Islet of Langerhans (tissue), 1 donor: ENCODE results near the gene PDLIM7.
"Not testable (repeated sequence)": the region's sequence is repeated elsewhere in the genome, so short reads cannot be mapped to it uniquely, and the experiment has no call there.

Source experiments
- FAIRE-seq: peaks from one replicate; lab custom pipeline; 2011; peaks lifted over from hg19 to GRCh38; lab: Jason Lieb, UNC

PDLIM7 gene

DNA sequence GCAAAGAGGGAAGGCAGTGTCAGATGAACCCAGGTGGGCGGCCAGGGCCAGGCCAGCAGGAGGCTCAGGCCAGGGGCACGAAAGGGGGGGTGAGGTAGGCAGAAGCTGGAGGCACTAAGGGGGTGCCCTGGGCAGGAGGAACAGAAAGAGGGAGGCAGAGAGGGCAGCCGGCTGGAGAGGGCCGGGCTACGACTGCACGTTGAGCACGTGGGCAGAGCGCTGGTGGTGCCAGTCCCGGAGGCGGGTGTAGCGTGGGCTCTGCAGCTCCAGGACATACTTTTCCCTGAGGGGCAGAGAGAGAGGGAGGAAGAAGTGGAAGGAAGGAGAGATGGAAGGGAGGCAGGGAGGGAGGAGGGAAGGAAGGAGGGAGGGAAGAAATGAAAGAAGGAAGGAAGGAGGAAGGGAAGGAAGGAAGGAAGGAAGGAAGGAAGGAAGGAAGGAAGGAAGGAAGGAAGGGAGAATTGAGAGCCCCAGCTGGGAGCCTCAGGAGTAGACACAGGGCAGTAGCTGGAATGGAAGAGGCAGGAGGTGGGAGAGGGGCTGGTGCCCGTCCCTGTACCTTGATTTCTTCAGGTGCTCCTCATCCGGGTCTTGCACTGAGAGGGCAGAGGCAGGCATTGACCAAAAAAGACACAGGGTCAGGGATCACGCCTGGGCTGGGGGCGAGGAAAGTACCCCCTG, 7.0 kb downstream of the PDLIM7 start:
- no peak for FAIRE-seq

GRCh38 chr5:177489119-177489716, 8.2 kb downstream of the PDLIM7 start:
- no peak for FAIRE-seq

DNA sequence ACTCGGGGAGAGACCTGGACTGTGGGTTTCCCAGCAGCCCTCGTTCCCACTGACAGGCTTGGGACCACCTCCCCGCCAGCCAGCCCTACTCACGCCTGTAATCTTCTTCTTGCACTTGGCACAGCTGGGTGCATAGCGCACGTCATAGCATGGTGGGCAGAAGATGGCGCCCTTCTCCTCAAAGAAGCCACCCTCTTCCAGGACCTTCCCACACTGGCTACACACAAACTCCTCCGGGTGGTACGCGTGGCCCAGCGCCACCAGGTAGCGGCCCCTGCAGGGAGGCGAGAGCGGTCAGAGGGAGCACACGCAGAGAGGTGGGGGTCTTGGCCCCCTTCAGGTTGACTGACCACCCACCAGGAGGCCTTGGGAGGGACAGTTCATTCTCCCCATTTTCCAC, 9.4 kb downstream of the PDLIM7 start:
- FAIRE-seq = no peak

DNA sequence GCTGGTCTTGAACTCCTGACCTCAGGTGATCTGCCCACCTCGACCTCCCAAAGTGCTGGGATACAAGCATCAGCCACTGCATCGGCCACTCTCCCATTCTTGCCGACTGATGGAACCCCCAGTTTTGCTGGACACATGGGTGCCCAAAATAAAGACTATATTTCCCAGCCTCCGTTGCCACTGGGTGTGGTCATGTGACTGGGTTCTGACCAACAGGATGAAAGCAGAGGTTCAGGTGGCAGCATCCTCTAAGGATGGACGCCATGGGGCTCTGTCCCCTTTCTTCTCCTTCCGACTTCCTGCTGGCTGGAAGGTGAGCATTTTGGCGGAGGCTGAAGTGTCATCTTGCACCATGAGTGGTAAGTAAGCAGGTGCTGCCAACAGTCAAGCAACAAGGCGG, 10.3 kb downstream of the PDLIM7 start:
- FAIRE-seq = no peak

GRCh38 chr5:177486256-177486655, 11.1 kb downstream of the PDLIM7 start:
- no peak for FAIRE-seq

DNA sequence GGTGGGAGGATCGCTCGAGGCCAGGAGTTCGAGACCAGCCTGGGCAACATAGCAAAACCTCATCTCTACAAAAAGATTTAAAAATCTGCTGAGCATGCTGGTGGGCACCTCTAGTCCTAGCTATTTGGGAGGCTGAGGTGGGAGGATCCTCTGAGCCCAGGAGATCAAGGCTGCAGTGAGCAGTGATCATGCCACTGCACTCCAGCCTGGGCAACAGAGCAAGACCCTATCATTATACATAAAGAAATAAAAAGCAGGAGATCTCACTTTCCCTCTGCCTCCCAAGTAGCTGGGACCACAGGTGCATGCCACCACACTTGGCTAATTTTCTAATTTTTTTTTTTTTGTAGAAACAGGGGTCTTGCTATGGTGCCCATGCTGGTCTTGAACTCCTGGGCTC, 11.7 kb downstream of the PDLIM7 start:
- FAIRE-seq = not testable (repeated sequence)

DNA sequence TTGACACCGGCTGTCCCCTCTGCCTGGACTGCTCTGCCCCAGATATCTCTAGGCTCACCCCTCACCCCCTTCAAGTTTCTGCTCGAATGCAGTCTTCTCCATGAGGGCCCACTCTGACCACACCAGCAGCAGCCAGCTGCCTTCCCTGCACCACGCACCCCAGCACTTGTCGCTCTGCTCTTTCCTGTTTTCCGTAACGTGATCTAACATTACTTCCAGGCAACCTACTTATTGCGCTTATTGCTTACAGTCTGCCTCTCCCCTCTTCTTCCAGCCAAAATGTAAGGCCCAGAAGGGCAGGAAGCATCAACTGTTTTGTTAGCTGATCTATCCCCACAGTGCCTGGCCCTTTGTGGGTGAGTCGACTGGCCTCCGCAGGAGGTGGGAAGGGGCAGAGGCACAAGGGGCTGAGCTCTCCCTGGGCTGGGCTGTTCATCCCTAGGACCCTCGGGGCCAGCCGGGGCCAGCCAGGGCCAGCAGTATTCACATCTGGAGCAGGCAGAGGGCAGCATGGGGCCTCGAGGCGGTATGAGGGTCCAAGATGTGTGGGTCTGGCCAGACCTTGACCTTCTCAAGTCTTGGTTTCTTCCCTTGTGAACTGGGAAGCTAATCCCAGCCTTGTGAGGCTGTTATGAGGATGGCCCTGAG, 12.4 kb downstream of the PDLIM7 start:
- no peak for FAIRE-seq

GRCh38 chr5:177483994-177484901, 13.2 kb downstream of the PDLIM7 start:
- no peak for FAIRE-seq

DNA sequence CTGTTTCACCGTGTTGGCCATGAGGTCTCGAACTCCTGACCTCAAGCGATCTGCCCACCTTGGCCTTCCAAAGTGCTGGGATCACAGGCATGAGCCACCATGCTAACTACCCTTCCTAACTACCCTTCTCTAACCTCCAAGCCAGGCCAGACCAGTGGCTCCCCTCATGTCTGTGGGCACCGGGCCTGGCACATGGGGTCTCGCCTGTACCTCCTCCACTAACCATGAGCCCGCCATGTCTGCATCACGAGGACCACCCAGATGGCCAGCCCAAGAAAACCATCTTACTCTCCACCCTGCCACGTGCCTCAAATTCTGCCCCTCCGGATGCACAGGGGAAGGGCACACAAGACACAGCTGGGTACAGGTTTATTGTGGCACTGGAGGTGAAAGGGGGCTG, 14.4 kb downstream of the PDLIM7 start:
- FAIRE-seq = no peak

DNA sequence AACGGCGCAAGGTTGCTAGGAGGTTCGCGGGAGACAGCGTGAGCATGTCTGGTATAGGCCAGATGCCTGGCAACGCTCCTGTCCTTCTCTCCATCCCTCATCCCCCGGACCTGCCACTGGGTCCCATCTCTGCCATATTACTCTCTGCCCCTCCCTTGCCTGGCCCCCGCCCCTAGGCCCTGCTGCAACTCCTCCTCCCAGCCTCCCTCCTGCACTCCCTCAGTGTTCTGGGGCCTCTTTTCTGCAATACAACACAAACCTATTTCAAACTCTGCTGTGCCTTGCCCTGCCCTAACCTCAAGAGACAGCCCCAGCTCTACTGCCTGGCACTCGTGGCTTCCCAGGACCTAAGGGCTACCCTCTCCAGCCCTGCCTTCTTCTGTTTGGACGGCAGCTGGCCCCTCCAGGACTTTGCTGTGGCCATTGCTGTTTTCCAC, 15.0 kb downstream of the PDLIM7 start:
- FAIRE-seq = no peak

DNA sequence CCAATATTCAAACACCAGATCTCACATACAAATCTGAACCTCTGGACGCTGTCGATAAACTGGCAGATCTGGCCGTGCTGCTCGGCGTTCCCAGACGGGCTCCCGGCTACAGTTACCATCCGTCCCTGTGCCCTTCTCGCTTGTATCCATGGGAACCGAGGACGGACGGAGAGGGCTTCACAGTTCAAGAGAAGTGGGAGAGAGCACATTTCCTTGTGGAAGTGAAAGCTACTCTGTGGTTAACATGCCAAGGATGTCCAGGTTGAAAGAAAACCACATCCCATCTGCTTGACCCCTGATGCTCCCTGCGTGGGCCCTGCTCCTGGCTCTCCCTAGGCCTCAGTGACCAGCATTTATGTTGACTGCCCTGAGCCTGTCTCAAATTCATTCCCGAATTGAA, 17.6 kb downstream of the PDLIM7 start:
- FAIRE-seq = no peak

DNA sequence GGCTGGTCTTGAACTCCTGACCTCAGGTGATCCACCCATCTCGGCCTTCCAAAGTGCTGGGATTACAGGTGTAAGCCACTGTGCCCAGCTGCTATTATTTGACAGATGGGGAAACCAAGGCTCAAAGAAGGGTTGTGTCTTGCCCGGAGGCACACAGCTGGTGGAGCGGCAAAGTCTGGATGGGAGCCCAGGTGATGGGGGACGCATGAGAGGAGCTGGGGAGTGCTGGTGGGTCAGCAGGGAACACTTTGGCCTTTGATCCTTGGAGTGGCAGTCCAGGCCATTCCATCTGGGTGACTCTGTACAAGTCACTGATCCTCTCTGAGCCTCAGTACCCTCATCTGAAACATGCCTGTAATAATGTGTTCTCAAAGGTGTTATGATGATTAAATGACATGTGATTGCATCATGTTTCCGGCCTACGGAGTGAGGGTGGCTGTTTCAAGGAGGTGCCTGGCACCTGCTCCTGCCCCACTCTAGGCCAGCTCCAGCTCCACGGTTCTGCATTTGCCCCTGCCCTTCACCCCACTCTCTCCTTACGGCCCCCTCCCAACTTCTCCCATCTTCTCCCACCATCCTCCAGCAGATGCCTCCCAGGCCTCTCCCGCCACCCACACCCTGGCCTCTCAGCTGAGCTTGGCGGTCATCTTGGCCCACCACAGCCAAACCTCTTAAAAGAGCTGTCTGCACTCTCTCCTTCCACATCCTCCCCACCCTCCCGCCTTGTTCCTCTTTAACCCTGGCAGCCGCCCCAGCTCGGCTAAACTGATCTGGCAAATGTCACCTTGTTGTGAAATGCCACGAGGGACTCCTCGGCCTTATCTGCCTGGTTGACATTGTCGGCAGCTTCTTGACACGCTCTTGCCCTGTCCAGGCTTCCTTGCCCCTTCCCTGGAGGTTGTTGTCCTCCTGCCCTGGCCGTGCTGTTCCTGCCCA, 18.4 kb downstream of the PDLIM7 start:
- no peak for FAIRE-seq

DNA sequence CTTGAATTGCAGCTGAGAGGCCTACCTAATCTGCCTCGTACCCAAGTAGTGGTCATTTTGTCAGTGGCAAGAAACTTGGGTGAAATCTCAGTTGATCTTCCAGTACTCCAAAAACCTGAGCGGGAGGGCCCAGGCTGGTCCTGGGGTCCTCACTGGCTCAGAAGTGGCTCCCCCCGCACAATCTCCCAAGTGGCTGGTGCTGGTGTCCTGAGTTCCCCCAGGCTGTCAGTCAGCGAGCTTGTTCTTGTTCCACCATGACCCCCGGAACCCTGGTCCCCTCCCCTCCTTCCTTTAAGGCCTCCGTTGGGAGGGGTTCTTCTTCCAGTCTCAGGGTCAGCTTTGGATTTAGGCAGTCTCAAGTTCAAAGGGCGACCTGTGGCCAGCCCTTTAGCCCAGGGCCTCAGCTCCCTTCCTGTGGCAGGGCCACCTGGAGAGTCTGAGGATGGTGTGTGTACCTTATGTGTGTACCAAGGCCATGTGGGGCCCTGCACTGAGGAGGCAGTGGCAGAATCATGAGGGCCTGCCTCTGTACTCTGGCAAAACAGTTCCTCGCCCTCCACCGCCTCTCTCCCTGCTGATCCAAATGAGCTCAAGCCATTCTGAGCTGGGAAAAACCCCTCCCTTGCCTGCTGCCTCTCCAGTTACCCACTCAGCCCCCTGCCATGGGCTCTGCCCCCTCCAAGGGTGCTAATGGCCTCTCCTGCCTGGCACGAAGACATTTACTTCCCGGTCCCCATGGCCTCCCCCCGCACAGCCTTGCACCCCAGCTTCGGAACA, 19.5 kb downstream of the PDLIM7 start:
- FAIRE-seq = no peak

- no peak for FAIRE-seq
Observed at GRCh38 chr5:177476531-177477233, 20.7 kb downstream of the PDLIM7 start.

GRCh38 chr5:177475563-177476427, 21.6 kb downstream of the PDLIM7 start:
- FAIRE-seq = no peak

- FAIRE-seq = no peak
Observed at GRCh38 chr5:177474846-177475562, 22.4 kb downstream of the PDLIM7 start.

- no peak for FAIRE-seq
Observed at GRCh38 chr5:177474002-177474476, 23.4 kb downstream of the PDLIM7 start.

GRCh38 chr5:177473443-177474001, 23.9 kb downstream of the PDLIM7 start, which contains the start of gene DBN1:
TSS of gene DBN1 (minus strand) at chr5:177473634. CDS start at chr5:177473521, 113 bp downstream.
- FAIRE-seq = no peak
